Activated CD8-positive, alpha-beta memory T cell treated with anti-CD3 and anti-CD28 coated beads for 48 hours (primary cell): Measurements from ENCODE around the gene SELENOV.

ENCODE experiments used
- DNase-seq, 3 experiments: peaks; one replicate each; pipeline ENCODE4 v3.0.0-alpha.2; 2020; ENCODE audit warnings: low read depth in 2 of 3, low spot score in 2 of 3

Gene SELENOV

DNA sequence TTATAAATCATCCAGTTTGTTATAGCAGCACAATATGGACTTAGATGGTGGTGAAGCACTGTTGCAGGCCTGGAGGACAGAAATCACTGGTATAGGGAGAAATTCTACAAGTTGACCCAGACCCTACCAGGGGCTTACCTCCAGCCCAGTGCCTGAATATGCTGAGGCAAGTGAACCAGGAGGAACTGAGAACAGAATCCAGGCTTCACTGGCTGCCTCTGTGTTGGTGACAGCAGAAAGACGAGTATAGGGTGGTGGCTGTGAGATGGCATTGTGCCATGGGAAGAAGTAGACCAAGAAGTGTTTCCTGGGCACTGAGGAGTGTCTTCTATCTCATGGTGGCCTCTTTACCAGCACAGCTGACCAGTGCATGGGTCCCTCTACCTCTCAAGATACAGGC is 40.9 kb downstream of the SELENOV start:
- DNase-seq: no peak

DNA sequence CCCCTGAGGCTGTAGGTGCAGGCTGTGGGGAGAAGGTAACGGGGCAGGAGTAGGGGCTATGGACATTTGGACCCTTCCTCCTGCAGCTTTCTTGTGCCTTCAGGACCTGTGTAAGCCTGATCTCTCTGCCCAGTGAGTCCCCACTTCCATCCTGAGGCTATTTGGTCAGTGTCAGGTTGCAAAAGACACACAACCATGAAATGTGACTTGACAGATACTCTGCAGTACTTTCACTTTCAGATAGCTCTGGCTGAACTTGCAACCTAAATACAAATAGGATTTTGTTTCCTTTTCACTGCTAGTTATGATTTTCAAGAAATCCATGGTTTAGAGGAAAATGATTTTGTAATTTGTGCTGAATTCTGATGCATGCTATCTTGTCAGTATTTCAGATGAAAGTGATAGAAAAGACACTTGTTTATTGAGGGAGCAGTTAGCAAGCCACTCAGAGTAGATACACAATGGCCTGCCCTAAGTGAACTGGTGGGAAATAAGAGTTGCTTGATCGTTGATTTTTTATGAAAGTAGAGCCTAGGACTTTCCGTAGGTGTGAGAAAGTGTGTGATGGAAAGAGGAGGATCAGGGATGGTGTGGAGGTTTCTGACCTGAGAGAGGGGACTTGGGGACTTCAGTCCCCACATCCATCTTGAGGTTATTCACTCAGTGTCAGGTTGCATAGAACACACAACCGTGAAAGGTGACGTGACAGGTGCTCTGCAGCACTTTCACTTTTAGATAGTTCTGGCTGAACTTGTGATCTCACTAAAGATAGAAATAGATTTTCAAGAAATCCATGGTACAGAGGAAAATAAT is 43.1 kb downstream of the SELENOV start:
- no peak for DNase-seq

GRCh38 chr19:39558624-39559117 is 43.7 kb downstream of the SELENOV start:
- DNase-seq: no peak

DNA sequence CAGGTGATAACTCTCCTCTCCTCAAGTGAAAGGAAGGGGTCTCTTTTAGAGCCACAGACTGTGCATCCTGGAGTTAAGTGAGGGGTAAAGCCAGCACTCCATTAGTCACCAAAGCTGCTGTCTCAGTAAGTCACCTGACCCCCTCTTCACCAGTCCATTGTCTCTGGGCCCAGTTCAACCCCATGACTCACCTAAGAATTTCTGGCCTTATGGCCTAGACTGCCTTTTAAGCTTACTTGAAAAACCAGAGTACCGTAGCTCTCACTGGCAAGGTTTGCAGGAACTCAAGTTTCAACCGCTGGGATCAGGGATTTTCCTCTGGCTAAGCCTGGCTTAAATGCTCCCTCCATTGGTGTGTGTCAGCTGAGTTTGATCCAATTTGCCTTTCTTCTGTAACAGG is 48.5 kb downstream of the SELENOV start:
- no peak for DNase-seq

- DNase-seq: no peak
These were observed 51.1 kb downstream of the SELENOV start for GRCh38 chr19:39566064-39566463.

DNA sequence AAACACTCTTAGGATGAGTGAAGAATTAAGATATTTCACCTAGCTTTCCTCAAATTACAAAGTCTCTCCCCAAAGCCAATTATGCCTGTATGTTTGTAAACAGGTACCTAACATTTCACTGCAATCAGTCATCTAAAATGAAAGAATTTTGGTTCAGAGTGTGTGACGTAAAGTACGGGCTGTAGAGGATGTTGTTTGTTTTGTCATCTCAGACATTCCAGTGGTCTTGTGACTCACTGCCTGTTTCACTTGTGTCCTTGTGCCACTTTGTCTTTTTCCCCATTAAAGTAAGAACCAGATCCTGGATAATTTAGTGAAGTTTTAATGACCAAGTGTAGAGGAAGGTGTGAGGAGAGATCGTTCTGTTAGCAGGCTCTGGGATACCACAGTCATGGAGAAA is 53.7 kb downstream of the SELENOV start:
- no peak for DNase-seq
